PC-9 (cell line): ENCODE results near the gene CMPK2. TPM values are rescaled to one million over a fixed set of nuclear protein-coding genes. Genes with fewer than 3 reads are reported as not detected.
A peak's percentile ranks its signal among the peaks of the same experiment; 100 is the strongest.

Source experiments
- BruUV-seq: library from RNA; stranded (reverse); fragments of 400-500 nt; replicated peaks from 2 replicates; lab custom pipeline; 2021; lab: Mats Ljungman, UMichigan
- CTCF ChIA-PET: fragments of 300-600 bp; sonication (Branson Sonifier 250); formaldehyde crosslinking; loops from one replicate; lab custom pipeline; 2022; ENCODE audit warnings: antibody characterized with exemption; lab: Charles Lee
- POLR2A ChIA-PET: fragments of 300-600 bp; sonication (Branson Sonifier 250); formaldehyde crosslinking; loops from one replicate; lab custom pipeline; 2022; ENCODE audit warnings: antibody characterized with exemption; ENCODE audit not compliant: unreplicated experiment; lab: Charles Lee
- DNase-seq, 2 experiments: peaks; one replicate each; pipeline versions ENCODE4 v3.0.0 to v3.0.0-alpha.2; 2015 to 2022; ENCODE audit warnings: mixed read lengths in 1 of 2
- H2AFZ ChIP-seq: fragments of 200-600 bp; sonication (generic); 2 replicates; pipeline ENCODE4 v1.8.1; 2017; ENCODE audit warnings: antibody characterized with exemption
- H3F3A ChIP-seq: fragments of 200-600 bp; sonication (generic); 2 replicates; pipeline ENCODE4 v1.8.1; 2017; ENCODE audit warnings: antibody characterized with exemption, mild to moderate bottlenecking, low read depth; ENCODE audit not compliant: insufficient read depth
- H3K27ac ChIP-seq: fragments of 200-600 bp; sonication (generic); 2 replicates; pipeline ENCODE4 v1.6.1; 2016; ENCODE audit warnings: mixed run types
- H3K27me3 ChIP-seq: fragments of 200-600 bp; sonication (generic); 2 replicates; pipeline ENCODE4 v1.6.1; 2016; ENCODE audit warnings: low read depth, mixed run types; ENCODE audit not compliant: insufficient read depth
- H3K36me3 ChIP-seq: fragments of 200-600 bp; sonication (generic); 2 replicates; pipeline ENCODE4 v1.6.1; 2016; ENCODE audit warnings: low read depth, mixed run types
- H3K4me1 ChIP-seq: fragments of 200-600 bp; sonication (generic); replicated peaks from 2 replicates; pipeline ENCODE4 v1.6.1; 2016; ENCODE audit warnings: mixed run types; ENCODE audit not compliant: insufficient read depth
- H3K4me2 ChIP-seq: fragments of 200-600 bp; sonication (generic); 2 replicates; pipeline ENCODE4 v1.6.1; 2017; ENCODE audit warnings: mixed run types
- H3K4me3 ChIP-seq: fragments of 200-600 bp; sonication (generic); 2 replicates; pipeline ENCODE4 v1.6.1; 2016; ENCODE audit warnings: mixed run types
- H3K79me2 ChIP-seq: fragments of 200-600 bp; sonication (generic); 2 replicates; pipeline ENCODE4 v1.6.1; 2017; ENCODE audit warnings: low read depth, mixed run types
- H3K9me2 ChIP-seq: fragments of 200-600 bp; sonication (generic); 2 replicates; pipeline ENCODE4 v1.8.1; 2017; ENCODE audit warnings: mild to moderate bottlenecking; ENCODE audit not compliant: insufficient read depth
- H3K9me3 ChIP-seq: fragments of 200-600 bp; sonication (generic); 2 replicates; pipeline ENCODE4 v1.8.1; 2016; ENCODE audit warnings: low read depth; ENCODE audit not compliant: insufficient read depth
- H4K20me1 ChIP-seq: fragments of 200-600 bp; sonication (generic); 2 replicates; pipeline ENCODE4 v1.8.1; 2017; ENCODE audit not compliant: insufficient read depth
- EZH2 ChIP-seq: fragments of 200-600 bp; sonication (generic); IDR thresholded peaks from 2 replicates; pipeline ENCODE4 v1.8.0; 2017; ENCODE audit warnings: antibody characterized with exemption, low read depth
- intact Hi-C: fragments of 100-400 bp; cut with micrococcal nuclease; formaldehyde crosslinking; loops from one replicate; pipeline ENCODE4 v1.10.0; 2022; ENCODE audit not compliant: unreplicated experiment
- total RNA-seq: library from RNA; stranded (reverse); gene quantifications from 2 replicates; pipeline ENCODE4 v1.2.3, GENCODE V29; 2021
- TF ChIP-seq, protein P1 (sequence below): fragments of 200-600 bp; sonication (generic); conservative IDR thresholded peaks from 2 replicates; pipeline ENCODE4 v1.6.1; 2017; ENCODE audit warnings: mixed run types, antibody characterized with exemption, mild to moderate bottlenecking, moderate library complexity

CMPK2 gene
- total RNA-seq, 1 experiment from 2014 or later, result not detected

GRCh38 chr2:6826081-6826913 lies 39.4 kb downstream of the CMPK2 start:
- no peaks in the 10 kb centered on the region for H3K36me3 ChIP-seq
- no peaks in the 10 kb centered on the region; the same call in 1 of the 2 replicates for H4K20me1 ChIP-seq
- peaks cover 5% of the 10 kb centered on the region; the same call in 1 of the 2 replicates for H3K27me3 ChIP-seq
- DNase-seq, result peak in 1 of 2 experiments; percentile 53
- no TSS peak for BruUV-seq
- intact Hi-C loops, result no loop called here
- H3K9me3 ChIP-seq, result no peaks in the 10 kb centered on the region; the same call in 1 of the 2 replicates
- H3K27ac ChIP-seq, result no peak overlapping the region
- H3K9me2 ChIP-seq, result peaks cover 3% of the 10 kb centered on the region; the same call in 1 of the 2 replicates
- no peak overlapping the region for H3K4me2 ChIP-seq
- TF ChIP-seq, protein P1, sequence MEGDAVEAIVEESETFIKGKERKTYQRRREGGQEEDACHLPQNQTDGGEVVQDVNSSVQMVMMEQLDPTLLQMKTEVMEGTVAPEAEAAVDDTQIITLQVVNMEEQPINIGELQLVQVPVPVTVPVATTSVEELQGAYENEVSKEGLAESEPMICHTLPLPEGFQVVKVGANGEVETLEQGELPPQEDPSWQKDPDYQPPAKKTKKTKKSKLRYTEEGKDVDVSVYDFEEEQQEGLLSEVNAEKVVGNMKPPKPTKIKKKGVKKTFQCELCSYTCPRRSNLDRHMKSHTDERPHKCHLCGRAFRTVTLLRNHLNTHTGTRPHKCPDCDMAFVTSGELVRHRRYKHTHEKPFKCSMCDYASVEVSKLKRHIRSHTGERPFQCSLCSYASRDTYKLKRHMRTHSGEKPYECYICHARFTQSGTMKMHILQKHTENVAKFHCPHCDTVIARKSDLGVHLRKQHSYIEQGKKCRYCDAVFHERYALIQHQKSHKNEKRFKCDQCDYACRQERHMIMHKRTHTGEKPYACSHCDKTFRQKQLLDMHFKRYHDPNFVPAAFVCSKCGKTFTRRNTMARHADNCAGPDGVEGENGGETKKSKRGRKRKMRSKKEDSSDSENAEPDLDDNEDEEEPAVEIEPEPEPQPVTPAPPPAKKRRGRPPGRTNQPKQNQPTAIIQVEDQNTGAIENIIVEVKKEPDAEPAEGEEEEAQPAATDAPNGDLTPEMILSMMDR, result peak; percentile 56
- TF ChIP-seq EZH2, result no peak
- no peaks in the 10 kb centered on the region for H3K4me1 ChIP-seq
- ChIA-PET POLR2A (no interaction called here), CTCF (no interaction called here)
- H3F3A ChIP-seq, result no peaks in the 10 kb centered on the region
- H2AFZ ChIP-seq, result no peak overlapping the region
- no peak overlapping the region for H3K4me3 ChIP-seq
- H3K79me2 ChIP-seq, result no peaks in the 10 kb centered on the region

DNA sequence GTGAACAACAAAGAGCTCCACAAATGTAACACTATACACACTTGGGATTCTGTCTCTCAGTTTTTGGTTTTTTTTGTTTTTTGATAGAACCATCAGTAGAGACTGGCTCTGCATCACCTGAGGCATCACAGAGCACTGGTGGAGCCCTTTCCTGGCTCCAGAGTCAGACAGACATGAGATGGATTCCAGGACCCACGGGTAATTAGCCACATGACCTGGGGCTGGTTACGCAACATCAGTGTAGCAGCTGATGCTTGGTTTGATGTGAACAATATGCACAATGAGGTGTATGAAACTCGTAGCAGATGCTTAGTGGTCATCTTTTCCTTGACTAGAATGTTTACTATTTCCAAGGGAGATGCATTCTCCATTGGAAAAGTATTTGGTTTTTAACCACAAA lies 40.7 kb downstream of the CMPK2 start:
- H3K9me2 ChIP-seq, result peaks cover 3% of the 10 kb centered on the region; the same call in 1 of the 2 replicates
- DNase-seq, result no peak
- BruUV-seq, result no TSS peak
- no peak overlapping the region for H2AFZ ChIP-seq
- H3K9me3 ChIP-seq, result no peaks in the 10 kb centered on the region; the same call in 1 of the 2 replicates
- ChIA-PET CTCF (no interaction called here), POLR2A (no interaction called here)
- TF ChIP-seq, protein P1, result no peak
- TF ChIP-seq EZH2, result no peak
- H3K4me1 ChIP-seq, result no peaks in the 10 kb centered on the region
- peaks cover 13% of the 10 kb centered on the region; the same call in 1 of the 2 replicates for H3K27me3 ChIP-seq
- intact Hi-C loops, result no loop called here
- no peak overlapping the region for H3K4me3 ChIP-seq
- H3F3A ChIP-seq, result no peaks in the 10 kb centered on the region
- no peaks in the 10 kb centered on the region for H3K36me3 ChIP-seq
- no peaks in the 10 kb centered on the region for H3K79me2 ChIP-seq
- no peak overlapping the region for H3K27ac ChIP-seq
- no peak overlapping the region for H3K4me2 ChIP-seq
- no peaks in the 10 kb centered on the region; the same call in 1 of the 2 replicates for H4K20me1 ChIP-seq

DNA sequence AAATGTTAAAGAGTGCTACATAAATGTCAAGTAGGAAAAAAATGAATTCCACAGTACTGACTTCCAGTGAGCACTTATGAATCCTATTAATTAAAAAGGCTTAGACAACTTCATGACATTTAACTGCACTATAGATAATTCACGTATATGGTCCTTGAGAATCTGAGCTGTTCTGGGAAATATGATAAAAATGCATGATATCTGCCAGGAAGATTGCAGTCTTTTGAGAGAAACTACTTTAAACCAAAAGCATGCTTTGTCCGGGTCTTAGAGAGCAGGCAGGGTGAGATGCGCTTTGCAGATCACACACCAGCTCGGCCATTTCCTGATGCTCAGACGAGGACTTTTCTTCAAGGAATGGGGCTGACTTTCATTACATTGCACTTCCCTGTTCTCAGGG lies 42.6 kb downstream of the CMPK2 start:
- CTCF ChIA-PET, result no interaction called here
- BruUV-seq, result no TSS peak
- intact Hi-C loops, result no loop called here

More for the DNA sequence above, 42.6 kb downstream of the CMPK2 start:
- Histone ChIP-seq H3K4me1 (no peaks in the 10 kb centered on the region), H3K9me3 (no peaks in the 10 kb centered on the region; the same call in 1 of the 2 replicates), H3F3A (no peaks in the 10 kb centered on the region), H3K79me2 (no peaks in the 10 kb centered on the region), H3K36me3 (no peaks in the 10 kb centered on the region), H3K4me2 (no peak overlapping the region), H3K27ac (no peak overlapping the region), H3K27me3 (peaks cover 20% of the 10 kb centered on the region; the same call in 1 of the 2 replicates), H3K4me3 (no peak overlapping the region), H3K9me2 (peaks cover 3% of the 10 kb centered on the region; the same call in 1 of the 2 replicates), H2AFZ (no peak overlapping the region), H4K20me1 (no peaks in the 10 kb centered on the region)
- DNase-seq, result no peak
- POLR2A ChIA-PET, result no interaction called here
- no peak for TF ChIP-seq EZH2
- TF ChIP-seq, protein P1, result no peak
